AG10803 (cell line): Measurements from ENCODE around the gene MYCN.

ENCODE experiments used
- DNase-seq: peaks from one replicate; pipeline ENCODE4 v3.0.0; 2010; ENCODE audit warnings: low read depth
- H3K4me3 ChIP-seq: 2 replicates; pipeline ENCODE4 v1.5.1; 2011; ENCODE audit warnings: mild to moderate bottlenecking, low read length, control low read depth
- TF ChIP-seq, protein P1 (sequence below): conservative IDR thresholded peaks from 2 replicates; pipeline ENCODE4 v1.5.1; 2011; ENCODE audit warnings: mild to moderate bottlenecking, low read length, control low read depth, inconsistent platforms

The MYCN gene

GRCh38 chr2:15974565-15975260 lies 34.4 kb downstream of the MYCN start:
- DNase-seq, result no peak
- H3K4me3 ChIP-seq, result no peak overlapping the region

GRCh38 chr2:15975261-15975600 lies 34.9 kb downstream of the MYCN start:
- H3K4me3 ChIP-seq, result no peak overlapping the region
- DNase-seq, result no peak
- TF ChIP-seq, protein P1, sequence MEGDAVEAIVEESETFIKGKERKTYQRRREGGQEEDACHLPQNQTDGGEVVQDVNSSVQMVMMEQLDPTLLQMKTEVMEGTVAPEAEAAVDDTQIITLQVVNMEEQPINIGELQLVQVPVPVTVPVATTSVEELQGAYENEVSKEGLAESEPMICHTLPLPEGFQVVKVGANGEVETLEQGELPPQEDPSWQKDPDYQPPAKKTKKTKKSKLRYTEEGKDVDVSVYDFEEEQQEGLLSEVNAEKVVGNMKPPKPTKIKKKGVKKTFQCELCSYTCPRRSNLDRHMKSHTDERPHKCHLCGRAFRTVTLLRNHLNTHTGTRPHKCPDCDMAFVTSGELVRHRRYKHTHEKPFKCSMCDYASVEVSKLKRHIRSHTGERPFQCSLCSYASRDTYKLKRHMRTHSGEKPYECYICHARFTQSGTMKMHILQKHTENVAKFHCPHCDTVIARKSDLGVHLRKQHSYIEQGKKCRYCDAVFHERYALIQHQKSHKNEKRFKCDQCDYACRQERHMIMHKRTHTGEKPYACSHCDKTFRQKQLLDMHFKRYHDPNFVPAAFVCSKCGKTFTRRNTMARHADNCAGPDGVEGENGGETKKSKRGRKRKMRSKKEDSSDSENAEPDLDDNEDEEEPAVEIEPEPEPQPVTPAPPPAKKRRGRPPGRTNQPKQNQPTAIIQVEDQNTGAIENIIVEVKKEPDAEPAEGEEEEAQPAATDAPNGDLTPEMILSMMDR, result no peak

More at GRCh38 chr2:15974565-15975260, 34.4 kb downstream of the MYCN start:
- TF ChIP-seq, protein P1, result no peak

DNA sequence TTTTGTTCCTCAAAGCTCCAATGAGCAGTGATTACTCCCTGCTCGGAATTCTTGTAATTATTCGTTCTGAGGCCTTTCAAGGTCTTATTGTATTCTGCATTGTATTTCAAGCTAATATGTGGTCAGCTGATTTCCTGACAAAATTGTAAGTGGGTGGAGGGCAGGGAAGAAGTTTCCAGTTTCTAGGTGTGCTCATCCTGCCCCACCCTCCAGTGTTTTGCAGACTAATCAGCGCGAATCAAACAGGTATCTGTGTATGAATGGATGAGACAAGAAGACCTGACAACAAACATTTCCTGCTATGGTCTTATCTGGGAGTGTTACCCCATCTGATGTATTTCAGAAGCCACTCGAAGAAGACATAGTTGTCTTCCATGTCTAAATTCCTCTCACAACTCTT lies 35.3 kb downstream of the MYCN start:
- H3K4me3 ChIP-seq, result no peak overlapping the region
- TF ChIP-seq, protein P1, result no peak
- DNase-seq, result no peak

- no peak for DNase-seq
- no peak overlapping the region for H3K4me3 ChIP-seq
- TF ChIP-seq, protein P1, result no peak
Observed at GRCh38 chr2:15976354-15976753, 36.0 kb downstream of the MYCN start.

- TF ChIP-seq, protein P1, result no peak
- no peak for DNase-seq
- H3K4me3 ChIP-seq, result no peak overlapping the region
Observed at GRCh38 chr2:15979051-15979758, 38.9 kb downstream of the MYCN start.

GRCh38 chr2:15979759-15980604 lies 39.6 kb downstream of the MYCN start:
- TF ChIP-seq, protein P1, result no peak

More at GRCh38 chr2:15979759-15980604, 39.6 kb downstream of the MYCN start:
- H3K4me3 ChIP-seq, result no peak overlapping the region
- no peak for DNase-seq
